Measurements from ENCODE around the gene PAIP2B.

DNA sequence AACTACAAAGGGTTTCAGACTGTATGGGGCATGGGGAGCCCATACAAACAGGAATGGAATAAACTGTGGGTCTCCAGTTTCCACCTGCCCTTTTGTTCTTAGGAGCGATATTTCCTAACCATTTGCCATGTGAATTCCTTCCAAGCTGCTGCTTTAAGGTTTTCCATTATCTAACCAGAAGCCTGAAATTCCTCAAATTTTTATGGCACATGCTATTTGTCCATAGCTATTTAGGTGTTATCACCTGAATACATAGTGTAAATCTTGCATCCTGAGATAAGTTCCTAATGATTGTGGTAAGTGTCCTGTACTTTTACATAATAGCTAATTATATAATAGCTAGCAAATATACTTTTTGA, 17.4 kb upstream of the PAIP2B start:
- no peak for TF ChIP-seq POLR2AphosphoS5 (IDR thresholded peaks at IDR 0.05; ENCODE audit: low read depth)
- TF ChIP-seq GABPA (IDR thresholded peaks at IDR 0.05; ENCODE audit: low read depth), result no peak
- no peak for TF ChIP-seq REST (IDR thresholded peaks at IDR 0.05; ENCODE audit: insufficient replicate concordance, low read depth)
- TF ChIP-seq, protein P1, sequence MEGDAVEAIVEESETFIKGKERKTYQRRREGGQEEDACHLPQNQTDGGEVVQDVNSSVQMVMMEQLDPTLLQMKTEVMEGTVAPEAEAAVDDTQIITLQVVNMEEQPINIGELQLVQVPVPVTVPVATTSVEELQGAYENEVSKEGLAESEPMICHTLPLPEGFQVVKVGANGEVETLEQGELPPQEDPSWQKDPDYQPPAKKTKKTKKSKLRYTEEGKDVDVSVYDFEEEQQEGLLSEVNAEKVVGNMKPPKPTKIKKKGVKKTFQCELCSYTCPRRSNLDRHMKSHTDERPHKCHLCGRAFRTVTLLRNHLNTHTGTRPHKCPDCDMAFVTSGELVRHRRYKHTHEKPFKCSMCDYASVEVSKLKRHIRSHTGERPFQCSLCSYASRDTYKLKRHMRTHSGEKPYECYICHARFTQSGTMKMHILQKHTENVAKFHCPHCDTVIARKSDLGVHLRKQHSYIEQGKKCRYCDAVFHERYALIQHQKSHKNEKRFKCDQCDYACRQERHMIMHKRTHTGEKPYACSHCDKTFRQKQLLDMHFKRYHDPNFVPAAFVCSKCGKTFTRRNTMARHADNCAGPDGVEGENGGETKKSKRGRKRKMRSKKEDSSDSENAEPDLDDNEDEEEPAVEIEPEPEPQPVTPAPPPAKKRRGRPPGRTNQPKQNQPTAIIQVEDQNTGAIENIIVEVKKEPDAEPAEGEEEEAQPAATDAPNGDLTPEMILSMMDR (IDR thresholded peaks at IDR 0.05; ENCODE audit: insufficient read depth, low read length), result no peak
- TF ChIP-seq SPI1 (IDR thresholded peaks at IDR 0.05; ENCODE audit: borderline replicate concordance, low read depth), result no peak
